GM19238 (cell line): ENCODE measurements around the gene SPG11.

Source experiments
- DNase-seq: peaks from one replicate; pipeline ENCODE4 v3.0.0; 2011; ENCODE audit warnings: low spot score; ENCODE audit not compliant: insufficient read length

Gene SPG11

DNA sequence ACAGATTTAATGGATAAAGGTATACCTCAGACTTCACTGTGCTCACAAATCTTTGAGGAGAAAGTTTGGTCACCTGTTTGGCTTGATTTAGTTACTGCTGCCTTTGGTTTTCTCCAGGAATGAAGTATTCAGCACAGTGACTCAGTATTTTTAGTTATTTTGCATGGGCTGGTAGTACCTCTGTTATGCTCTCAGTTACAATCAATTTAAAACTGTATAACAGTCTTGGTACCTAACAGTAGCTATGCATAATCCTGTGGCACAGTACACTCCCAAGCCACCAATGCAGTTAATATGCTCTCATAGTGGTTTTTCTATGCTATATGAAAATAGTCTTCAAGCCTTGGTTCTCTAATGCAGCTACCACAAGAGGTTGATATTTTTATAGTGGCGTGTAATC lies 138.4 kb downstream of the SPG11 start:
- no peak for DNase-seq

DNA sequence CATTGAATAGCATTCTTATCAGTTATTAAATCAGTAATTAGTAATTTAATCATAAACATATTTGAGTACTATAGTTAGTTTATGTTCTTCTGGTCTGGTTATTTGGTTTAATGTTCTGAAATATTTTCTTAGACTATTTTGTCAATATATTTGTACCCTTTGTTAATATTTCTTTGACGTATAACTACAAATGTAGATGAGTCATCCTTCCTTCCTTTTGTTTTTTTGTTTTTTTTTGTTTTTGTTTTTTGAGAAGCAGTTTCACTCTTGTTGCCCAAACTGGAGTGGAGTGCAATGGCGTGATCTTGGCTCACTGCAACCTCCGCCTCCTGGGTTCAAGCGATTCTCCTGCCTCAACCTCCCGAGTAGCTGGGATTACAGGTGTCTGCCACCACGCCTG lies 143.9 kb downstream of the SPG11 start:
- DNase-seq = no peak

- DNase-seq = no peak
Observed at GRCh38 chr15:44516436-44516835, 147.0 kb downstream of the SPG11 start.
